Measurements from ENCODE around the gene AMACR. TPM values are rescaled to one million over a fixed set of nuclear protein-coding genes. Genes with fewer than 3 reads are reported as not detected.

AMACR gene
- total and polyA plus RNA-seq, 2 of the 13 experiments (the other 11 are each of a cell fraction or from before 2014, with no cell fraction given) = 8.9 to 19.7 TPM

GRCh38 chr5:34034534-34035327 lies 26.9 kb upstream of the AMACR start (continued):
- no peak for TF ChIP-seq ZBTB37 (CRISPR knock-in tag; IDR thresholded peaks at IDR 0.05)
- peak; percentile 54; the same call in 1 of the 2 replicates for TF ChIP-seq HOMEZ (CRISPR knock-in tag; IDR thresholded peaks at IDR 0.05; ENCODE audit: low read depth)
- no peak for TF ChIP-seq DPF2 (CRISPR knock-in tag; IDR thresholded peaks at IDR 0.05; ENCODE audit: borderline replicate concordance, low read depth)
- TF ChIP-seq ZFX (CRISPR knock-in tag; IDR thresholded peaks at IDR 0.05; ENCODE audit: low read depth) = peak; percentile 41
- 0 out of 2 replicates have a peak, but pooled peaks have one; percentile 55 for TF ChIP-seq ZNF264 (CRISPR knock-in tag; IDR thresholded peaks at IDR 0.05)
- peak; percentile 61; the same call in 1 of the 2 replicates for TF ChIP-seq SOX5 (CRISPR knock-in tag; IDR thresholded peaks at IDR 0.05; ENCODE audit: borderline replicate concordance)
- TF ChIP-seq RARA (CRISPR knock-in tag; IDR thresholded peaks at IDR 0.05) = peak; percentile 66; the same call in 1 of the 2 replicates
- peak; percentile 28; the same call in 1 of the 2 replicates for TF ChIP-seq FOXK1 (CRISPR knock-in tag; IDR thresholded peaks at IDR 0.05; ENCODE audit: borderline replicate concordance, low read depth)
- 0 out of 2 replicates have a peak, but pooled peaks have one; percentile 62 for TF ChIP-seq RORA (CRISPR knock-in tag; IDR thresholded peaks at IDR 0.05)
- peak; percentile 39 for TF ChIP-seq SAP130 (CRISPR knock-in tag; IDR thresholded peaks at IDR 0.05; ENCODE audit: low read depth)
- TF ChIP-seq, protein P1, sequence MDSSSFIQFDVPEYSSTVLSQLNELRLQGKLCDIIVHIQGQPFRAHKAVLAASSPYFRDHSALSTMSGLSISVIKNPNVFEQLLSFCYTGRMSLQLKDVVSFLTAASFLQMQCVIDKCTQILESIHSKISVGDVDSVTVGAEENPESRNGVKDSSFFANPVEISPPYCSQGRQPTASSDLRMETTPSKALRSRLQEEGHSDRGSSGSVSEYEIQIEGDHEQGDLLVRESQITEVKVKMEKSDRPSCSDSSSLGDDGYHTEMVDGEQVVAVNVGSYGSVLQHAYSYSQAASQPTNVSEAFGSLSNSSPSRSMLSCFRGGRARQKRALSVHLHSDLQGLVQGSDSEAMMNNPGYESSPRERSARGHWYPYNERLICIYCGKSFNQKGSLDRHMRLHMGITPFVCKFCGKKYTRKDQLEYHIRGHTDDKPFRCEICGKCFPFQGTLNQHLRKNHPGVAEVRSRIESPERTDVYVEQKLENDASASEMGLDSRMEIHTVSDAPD (CRISPR knock-in tag; IDR thresholded peaks at IDR 0.05) = peak; percentile 63; the same call in 1 of the 2 replicates
- TF ChIP-seq, protein P2, sequence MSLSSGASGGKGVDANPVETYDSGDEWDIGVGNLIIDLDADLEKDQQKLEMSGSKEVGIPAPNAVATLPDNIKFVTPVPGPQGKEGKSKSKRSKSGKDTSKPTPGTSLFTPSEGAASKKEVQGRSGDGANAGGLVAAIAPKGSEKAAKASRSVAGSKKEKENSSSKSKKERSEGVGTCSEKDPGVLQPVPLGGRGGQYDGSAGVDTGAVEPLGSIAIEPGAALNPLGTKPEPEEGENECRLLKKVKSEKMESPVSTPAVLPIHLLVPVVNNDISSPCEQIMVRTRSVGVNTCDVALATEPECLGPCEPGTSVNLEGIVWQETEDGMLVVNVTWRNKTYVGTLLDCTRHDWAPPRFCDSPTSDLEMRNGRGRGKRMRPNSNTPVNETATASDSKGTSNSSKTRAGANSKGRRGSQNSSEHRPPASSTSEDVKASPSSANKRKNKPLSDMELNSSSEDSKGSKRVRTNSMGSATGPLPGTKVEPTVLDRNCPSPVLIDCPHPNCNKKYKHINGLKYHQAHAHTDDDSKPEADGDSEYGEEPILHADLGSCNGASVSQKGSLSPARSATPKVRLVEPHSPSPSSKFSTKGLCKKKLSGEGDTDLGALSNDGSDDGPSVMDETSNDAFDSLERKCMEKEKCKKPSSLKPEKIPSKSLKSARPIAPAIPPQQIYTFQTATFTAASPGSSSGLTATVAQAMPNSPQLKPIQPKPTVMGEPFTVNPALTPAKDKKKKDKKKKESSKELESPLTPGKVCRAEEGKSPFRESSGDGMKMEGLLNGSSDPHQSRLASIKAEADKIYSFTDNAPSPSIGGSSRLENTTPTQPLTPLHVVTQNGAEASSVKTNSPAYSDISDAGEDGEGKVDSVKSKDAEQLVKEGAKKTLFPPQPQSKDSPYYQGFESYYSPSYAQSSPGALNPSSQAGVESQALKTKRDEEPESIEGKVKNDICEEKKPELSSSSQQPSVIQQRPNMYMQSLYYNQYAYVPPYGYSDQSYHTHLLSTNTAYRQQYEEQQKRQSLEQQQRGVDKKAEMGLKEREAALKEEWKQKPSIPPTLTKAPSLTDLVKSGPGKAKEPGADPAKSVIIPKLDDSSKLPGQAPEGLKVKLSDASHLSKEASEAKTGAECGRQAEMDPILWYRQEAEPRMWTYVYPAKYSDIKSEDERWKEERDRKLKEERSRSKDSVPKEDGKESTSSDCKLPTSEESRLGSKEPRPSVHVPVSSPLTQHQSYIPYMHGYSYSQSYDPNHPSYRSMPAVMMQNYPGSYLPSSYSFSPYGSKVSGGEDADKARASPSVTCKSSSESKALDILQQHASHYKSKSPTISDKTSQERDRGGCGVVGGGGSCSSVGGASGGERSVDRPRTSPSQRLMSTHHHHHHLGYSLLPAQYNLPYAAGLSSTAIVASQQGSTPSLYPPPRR (CRISPR knock-in tag; IDR thresholded peaks at IDR 0.05; ENCODE audit: borderline replicate concordance) = no peak; the same call in 1 of the 2 replicates
- TF ChIP-seq ELF1 (CRISPR knock-in tag; IDR thresholded peaks at IDR 0.05) = peak; percentile 74
- TF ChIP-seq KLF12 (CRISPR knock-in tag; IDR thresholded peaks at IDR 0.05; ENCODE audit: borderline replicate concordance) = no peak
- TF ChIP-seq BCL3 (CRISPR knock-in tag; IDR thresholded peaks at IDR 0.05) = no peak
